ENCODE data around the gene OR52N5.
A peak's percentile ranks its signal among the peaks of the same experiment; 100 is the strongest.

The OR52N5 gene

GRCh38 chr11:5783255-5783654, at the start of gene OR52N5:
OR52N5 (minus strand) TSS chr11:5783355; CDS start chr11:5778634, 4,721 bp downstream.
- no peak for TF ChIP-seq JUND (IDR thresholded peaks at IDR 0.05; ENCODE audit: low read depth)
- no peak for DNase-seq (ENCODE audit: low read depth in 1 of 2, low spot score in 1 of 2)
- in situ Hi-C loops (cut with HindIII; ENCODE audit: low pct_unique_long_range_greater_than_20kb, low sequenced_read_pairs) = no loop called here

- in situ Hi-C loops (cut with HindIII; ENCODE audit: low pct_unique_long_range_greater_than_20kb, low sequenced_read_pairs) = no loop called here
- no peak for TF ChIP-seq JUND (IDR thresholded peaks at IDR 0.05; ENCODE audit: low read depth)
- no peak for DNase-seq (ENCODE audit: low read depth in 1 of 2, low spot score in 1 of 2)
Measured at GRCh38 chr11:5831196-5831829, 48.2 kb upstream of the OR52N5 start.

- in situ Hi-C loops (cut with HindIII; ENCODE audit: low pct_unique_long_range_greater_than_20kb, low sequenced_read_pairs) = no loop called here
Measured at GRCh38 chr11:5818245-5818886, 35.2 kb upstream of the OR52N5 start.

GRCh38 chr11:5815534-5815933, 32.4 kb upstream of the OR52N5 start:
- in situ Hi-C loops (cut with HindIII; ENCODE audit: low pct_unique_long_range_greater_than_20kb, low sequenced_read_pairs) = no loop called here
- no peak for DNase-seq (ENCODE audit: low read depth in 1 of 2, low spot score in 1 of 2)
- no peak for TF ChIP-seq JUND (IDR thresholded peaks at IDR 0.05; ENCODE audit: low read depth)

More at GRCh38 chr11:5818245-5818886, 35.2 kb upstream of the OR52N5 start:
- DNase-seq (ENCODE audit: low read depth in 1 of 2, low spot score in 1 of 2) = no peak
- no peak for TF ChIP-seq JUND (IDR thresholded peaks at IDR 0.05; ENCODE audit: low read depth)

GRCh38 chr11:5809905-5810795, 27.0 kb upstream of the OR52N5 start:
- in situ Hi-C loops (cut with HindIII; ENCODE audit: low pct_unique_long_range_greater_than_20kb, low sequenced_read_pairs) = no loop called here
- DNase-seq (ENCODE audit: low read depth in 1 of 2, low spot score in 1 of 2) = no peak
- no peak for TF ChIP-seq JUND (IDR thresholded peaks at IDR 0.05; ENCODE audit: low read depth)

GRCh38 chr11:5809122-5809519, 26.0 kb upstream of the OR52N5 start:
- no peak for DNase-seq (ENCODE audit: low read depth in 1 of 2, low spot score in 1 of 2)
- in situ Hi-C loops (cut with HindIII; ENCODE audit: low pct_unique_long_range_greater_than_20kb, low sequenced_read_pairs) = no loop called here

GRCh38 chr11:5808500-5809121, 25.5 kb upstream of the OR52N5 start, which contains the start of gene OR52N2:
OR52N2 (plus strand) TSS chr11:5808924; CDS start chr11:5820336, 11,412 bp downstream.
- no peak for TF ChIP-seq JUND (IDR thresholded peaks at IDR 0.05; ENCODE audit: low read depth)
- in situ Hi-C loops (cut with HindIII; ENCODE audit: low pct_unique_long_range_greater_than_20kb, low sequenced_read_pairs) = no loop called here
- DNase-seq (ENCODE audit: low read depth in 1 of 2, low spot score in 1 of 2) = peak in 1 of 2 experiments; percentile 82

More at GRCh38 chr11:5809122-5809519, 26.0 kb upstream of the OR52N5 start:
- no peak for TF ChIP-seq JUND (IDR thresholded peaks at IDR 0.05; ENCODE audit: low read depth)

GRCh38 chr11:5807580-5807979, 24.4 kb upstream of the OR52N5 start:
- DNase-seq (ENCODE audit: low read depth in 1 of 2, low spot score in 1 of 2) = no peak
- no peak for TF ChIP-seq JUND (IDR thresholded peaks at IDR 0.05; ENCODE audit: low read depth)
- in situ Hi-C loops (cut with HindIII; ENCODE audit: low pct_unique_long_range_greater_than_20kb, low sequenced_read_pairs) = no loop called here

GRCh38 chr11:5803982-5804381, 20.8 kb upstream of the OR52N5 start:
- in situ Hi-C loops (cut with HindIII; ENCODE audit: low pct_unique_long_range_greater_than_20kb, low sequenced_read_pairs) = no loop called here
- DNase-seq (ENCODE audit: low read depth in 1 of 2, low spot score in 1 of 2) = no peak
- TF ChIP-seq JUND (IDR thresholded peaks at IDR 0.05; ENCODE audit: low read depth) = no peak

- TF ChIP-seq JUND (IDR thresholded peaks at IDR 0.05; ENCODE audit: low read depth) = no peak
- in situ Hi-C loops (cut with HindIII; ENCODE audit: low pct_unique_long_range_greater_than_20kb, low sequenced_read_pairs) = no loop called here
- no peak for DNase-seq (ENCODE audit: low read depth in 1 of 2, low spot score in 1 of 2)
Measured at GRCh38 chr11:5796541-5796940, 13.4 kb upstream of the OR52N5 start.

- no peak for TF ChIP-seq JUND (IDR thresholded peaks at IDR 0.05; ENCODE audit: low read depth)
- in situ Hi-C loops (cut with HindIII; ENCODE audit: low pct_unique_long_range_greater_than_20kb, low sequenced_read_pairs) = no loop called here
Measured at GRCh38 chr11:5791165-5791564, 8.0 kb upstream of the OR52N5 start, which contains the start of gene OR52N1. OR52N1 (minus strand) TSS chr11:5791265; CDS start chr11:5788816, 2,449 bp downstream.

GRCh38 chr11:5767056-5767455, 16.1 kb downstream of the OR52N5 start:
- TF ChIP-seq JUND (IDR thresholded peaks at IDR 0.05; ENCODE audit: low read depth) = no peak
- no peak for DNase-seq (ENCODE audit: low read depth in 1 of 2, low spot score in 1 of 2)
- in situ Hi-C loops (cut with HindIII; ENCODE audit: low pct_unique_long_range_greater_than_20kb, low sequenced_read_pairs) = no loop called here

More at GRCh38 chr11:5791165-5791564, 8.0 kb upstream of the OR52N5 start, which contains the start of gene OR52N1:
- no peak for DNase-seq (ENCODE audit: low read depth in 1 of 2, low spot score in 1 of 2)
